SK-N-MC (cell line): ENCODE results near the gene IL21.

Source experiments
- EZH2 ChIP-seq: fragments of 200-600 bp; sonication (generic); IDR thresholded peaks from one replicate; pipeline ENCODE4 v1.6.1; 2017; ENCODE audit warnings: antibody characterized with exemption
- POLR2AphosphoS5 ChIP-seq: IDR thresholded peaks from 2 replicates; pipeline ENCODE4 v1.6.1; 2012; ENCODE audit warnings: mild to moderate bottlenecking, low read depth, low read length, borderline replicate concordance

- no peak for TF ChIP-seq POLR2AphosphoS5
- no peak for TF ChIP-seq EZH2
Observed at GRCh38 chr4:122606364-122607043, 14.4 kb downstream of the IL21 start.
